IPS-11a (cell line): ENCODE data around the gene ARHGAP42.

Source experiments
- H3K4me3 ChIP-seq: one replicate; pipeline ENCODE4 v1.5.1; 2013; ENCODE audit warnings: low read depth, low read length, control low read depth

ARHGAP42 gene

GRCh38 chr11:100753571-100753970 lies 66.5 kb downstream of the ARHGAP42 start:
- H3K4me3 ChIP-seq: no peak overlapping the region

DNA sequence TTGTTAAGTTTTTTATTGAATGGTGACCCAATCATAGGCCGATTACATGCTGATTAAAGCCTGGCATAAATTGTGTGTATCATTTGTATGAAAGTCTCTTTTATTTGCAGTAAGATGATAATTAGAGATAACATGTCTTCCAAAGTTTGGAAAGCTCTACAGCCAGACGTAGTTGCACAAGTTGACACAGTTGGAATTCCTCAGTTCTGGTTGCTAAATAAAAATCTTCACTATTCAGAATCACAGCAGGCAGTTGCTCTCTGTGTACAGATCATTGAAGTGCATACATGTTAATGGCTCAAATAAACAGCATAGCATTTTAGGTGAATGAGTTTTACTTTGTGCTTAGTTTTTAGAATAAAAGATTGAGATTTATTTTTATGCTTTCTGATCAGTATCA lies 69.5 kb downstream of the ARHGAP42 start:
- H3K4me3 ChIP-seq: no peak overlapping the region

GRCh38 chr11:100757646-100758045 lies 70.6 kb downstream of the ARHGAP42 start:
- no peak overlapping the region for H3K4me3 ChIP-seq

GRCh38 chr11:100759106-100759505 lies 72.0 kb downstream of the ARHGAP42 start:
- H3K4me3 ChIP-seq: no peak overlapping the region

GRCh38 chr11:100759856-100760255 lies 72.8 kb downstream of the ARHGAP42 start:
- no peak overlapping the region for H3K4me3 ChIP-seq

- H3K4me3 ChIP-seq: no peak overlapping the region
These were observed 73.7 kb downstream of the ARHGAP42 start for GRCh38 chr11:100760744-100761143.

DNA sequence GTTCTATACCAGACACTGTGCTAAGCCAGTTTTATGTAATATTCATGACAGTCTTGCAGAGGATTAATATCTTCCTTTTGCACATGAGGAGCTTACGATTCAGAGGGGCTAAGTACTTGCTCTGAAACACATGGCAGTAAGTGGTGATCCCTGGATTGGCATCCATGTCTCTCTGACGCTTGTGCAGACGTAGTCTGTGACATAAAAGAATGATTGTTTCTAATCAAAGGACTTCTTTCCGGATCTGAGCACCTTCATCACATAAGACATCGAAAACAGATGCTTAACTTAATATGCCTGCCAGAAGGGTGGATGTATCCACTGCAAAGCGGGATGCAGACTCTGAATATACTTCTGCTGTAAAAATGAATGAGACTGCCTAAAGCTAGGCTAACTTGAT lies 74.8 kb downstream of the ARHGAP42 start:
- no peak overlapping the region for H3K4me3 ChIP-seq

DNA sequence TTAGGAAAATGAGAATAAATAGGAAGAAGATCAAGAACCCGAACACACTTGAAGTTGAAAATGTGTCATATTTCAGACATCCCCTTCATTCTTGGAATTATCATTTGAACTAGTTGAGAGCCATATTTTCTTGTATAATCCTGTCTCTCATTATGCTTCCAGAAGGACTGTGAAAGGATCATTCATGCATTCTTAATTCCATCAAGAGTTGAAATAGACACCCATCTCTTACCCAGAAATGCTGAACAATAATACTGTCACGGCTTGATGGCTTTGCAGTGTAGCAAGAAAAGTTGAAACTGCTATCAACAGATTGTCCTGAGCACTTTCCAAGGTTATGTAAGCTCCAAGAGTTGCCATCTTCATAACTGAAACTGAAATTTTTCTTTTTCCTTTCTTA lies 79.7 kb downstream of the ARHGAP42 start:
- H3K4me3 ChIP-seq: no peak overlapping the region

DNA sequence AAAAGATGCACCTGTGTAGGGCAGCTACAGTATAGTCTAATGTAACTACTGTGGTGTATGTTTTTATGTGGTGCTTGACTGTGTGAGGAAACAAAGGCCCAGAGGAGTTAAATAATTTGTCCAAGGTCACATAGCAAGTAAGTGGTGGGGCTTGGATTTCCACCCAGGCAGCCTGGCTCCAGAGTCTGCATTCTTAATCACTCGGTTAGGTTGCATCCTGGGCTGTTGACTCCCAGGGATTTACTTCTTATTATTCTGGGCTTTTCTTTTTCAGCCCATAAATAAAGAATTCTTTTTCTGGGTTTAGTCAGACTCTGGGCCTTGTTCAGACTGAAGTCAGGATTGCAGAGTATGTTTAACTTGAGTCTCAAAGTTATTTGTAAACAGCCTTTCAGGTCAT lies 82.1 kb downstream of the ARHGAP42 start:
- no peak overlapping the region for H3K4me3 ChIP-seq

DNA sequence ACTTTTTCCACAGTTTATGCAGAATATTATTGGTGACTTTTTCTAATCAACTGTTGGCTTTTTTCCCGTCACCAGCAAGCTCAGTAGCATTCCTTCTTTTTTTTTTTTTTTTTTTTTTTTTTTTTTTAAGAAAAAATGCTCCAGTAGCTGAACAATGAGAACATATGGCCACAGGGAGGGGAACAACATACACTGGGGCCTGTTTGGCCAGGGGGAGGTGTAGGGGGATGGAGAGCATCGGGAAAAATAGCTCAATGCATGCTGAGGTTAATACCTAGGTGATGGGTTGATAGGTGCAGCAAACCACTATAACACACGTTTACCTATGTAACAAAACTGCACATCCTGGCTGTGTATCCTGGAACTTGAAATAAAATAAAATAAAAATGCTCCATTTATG lies 82.5 kb downstream of the ARHGAP42 start:
- H3K4me3 ChIP-seq: no peak overlapping the region

- no peak overlapping the region for H3K4me3 ChIP-seq
These were observed 87.0 kb downstream of the ARHGAP42 start for GRCh38 chr11:100774132-100774531.

GRCh38 chr11:100774859-100775258 lies 87.8 kb downstream of the ARHGAP42 start:
- H3K4me3 ChIP-seq: no peak overlapping the region

- no peak overlapping the region for H3K4me3 ChIP-seq
These were observed 89.3 kb downstream of the ARHGAP42 start for GRCh38 chr11:100776212-100776896.

DNA sequence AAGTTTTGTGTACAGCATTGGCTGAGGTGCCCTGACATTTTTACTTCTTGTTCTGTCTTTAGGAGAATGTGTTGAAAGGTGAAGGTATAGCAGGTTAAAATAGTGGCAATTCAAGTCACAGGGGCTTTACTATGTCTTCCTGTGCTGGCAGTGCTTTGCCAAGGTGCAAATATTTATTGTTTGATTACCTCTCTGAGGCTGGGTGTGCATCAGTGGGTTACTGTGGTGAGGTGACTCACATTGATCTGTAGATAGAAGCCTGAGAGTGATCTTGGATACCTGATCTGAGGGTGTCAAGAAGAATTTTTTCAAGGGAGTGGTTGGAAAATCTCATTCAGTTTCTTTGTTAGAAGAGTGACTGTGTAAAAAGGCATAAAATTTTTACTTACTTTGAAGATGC lies 90.0 kb downstream of the ARHGAP42 start:
- no peak overlapping the region for H3K4me3 ChIP-seq

DNA sequence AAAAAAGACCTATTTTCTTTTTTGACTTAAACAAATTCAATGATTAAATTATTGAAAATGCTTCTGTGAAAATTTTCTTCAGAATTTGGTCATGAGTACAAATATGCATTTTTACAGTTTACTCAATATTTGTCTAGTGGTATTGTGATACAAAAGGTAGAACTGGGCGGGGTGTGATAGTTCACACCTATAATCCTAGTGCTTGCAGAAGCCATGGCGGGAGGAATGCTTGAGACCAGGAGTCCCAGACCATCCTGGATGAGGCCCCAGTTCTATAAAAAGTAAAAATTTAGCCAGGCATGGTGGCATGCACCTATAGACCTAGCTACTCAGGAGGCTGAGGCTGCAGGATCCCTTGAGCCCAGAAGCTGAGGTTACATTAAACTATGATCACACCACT lies 90.6 kb downstream of the ARHGAP42 start:
- H3K4me3 ChIP-seq: no peak overlapping the region

- H3K4me3 ChIP-seq: no peak overlapping the region
These were observed 91.2 kb downstream of the ARHGAP42 start for GRCh38 chr11:100778166-100778785.

DNA sequence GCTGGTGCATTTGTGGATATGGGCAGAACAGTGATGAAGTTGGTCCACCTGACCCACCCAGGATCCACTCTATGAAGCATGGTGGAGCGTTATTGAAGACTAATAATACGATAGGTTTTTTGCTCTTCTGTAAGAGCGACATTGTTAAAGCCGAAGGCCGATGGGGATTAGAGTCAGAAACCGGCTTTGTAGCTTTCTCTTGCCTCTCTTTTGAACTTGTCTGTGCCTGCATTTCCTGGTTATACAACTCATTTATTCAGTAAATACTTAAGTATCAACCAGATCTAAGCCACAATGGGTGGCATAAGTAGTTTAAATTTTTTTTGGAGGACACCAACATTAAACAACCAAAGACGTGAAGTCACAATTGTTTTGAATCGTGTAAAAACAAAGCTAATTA lies 93.4 kb downstream of the ARHGAP42 start:
- no peak overlapping the region for H3K4me3 ChIP-seq

DNA sequence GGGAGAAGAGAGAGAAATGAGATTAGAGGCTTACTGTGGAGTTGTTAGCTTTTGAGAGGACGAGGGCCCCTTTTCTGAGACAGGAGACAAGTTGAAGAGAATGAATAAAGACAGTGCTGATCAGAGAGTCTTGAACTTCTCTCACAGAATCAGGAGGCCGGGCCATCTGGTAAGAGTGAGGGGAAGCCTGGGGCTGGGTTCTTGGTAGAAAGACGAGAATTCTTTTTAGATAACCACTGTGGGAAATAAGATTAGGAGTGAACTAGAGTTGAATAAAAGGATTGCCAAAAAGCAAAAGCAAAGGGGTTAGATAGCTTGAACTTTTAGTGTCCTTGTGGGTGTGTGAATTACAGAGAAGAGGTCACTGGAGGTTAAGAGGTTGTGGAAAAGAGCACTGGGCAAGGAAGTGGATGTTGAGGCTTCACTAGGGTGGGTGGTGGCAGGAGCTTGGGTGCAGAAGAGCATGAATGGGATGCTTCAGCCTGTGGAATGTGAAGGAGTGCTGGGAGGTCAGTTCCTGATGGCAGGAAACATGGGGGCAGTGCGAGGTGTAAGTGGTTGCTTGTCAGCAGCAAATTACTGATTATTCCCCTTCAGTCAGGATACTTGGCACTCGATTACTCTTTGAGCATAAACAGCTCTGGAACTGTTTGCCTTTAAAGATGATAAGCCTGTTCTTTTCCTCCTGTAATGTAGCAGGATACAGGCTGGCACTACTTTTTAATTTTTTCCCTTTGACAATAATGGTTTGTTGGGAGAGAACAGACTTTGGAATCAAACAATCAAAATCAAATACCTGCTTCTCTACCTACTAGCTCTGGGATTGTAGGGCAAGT lies 98.3 kb downstream of the ARHGAP42 start:
- no peak overlapping the region for H3K4me3 ChIP-seq

DNA sequence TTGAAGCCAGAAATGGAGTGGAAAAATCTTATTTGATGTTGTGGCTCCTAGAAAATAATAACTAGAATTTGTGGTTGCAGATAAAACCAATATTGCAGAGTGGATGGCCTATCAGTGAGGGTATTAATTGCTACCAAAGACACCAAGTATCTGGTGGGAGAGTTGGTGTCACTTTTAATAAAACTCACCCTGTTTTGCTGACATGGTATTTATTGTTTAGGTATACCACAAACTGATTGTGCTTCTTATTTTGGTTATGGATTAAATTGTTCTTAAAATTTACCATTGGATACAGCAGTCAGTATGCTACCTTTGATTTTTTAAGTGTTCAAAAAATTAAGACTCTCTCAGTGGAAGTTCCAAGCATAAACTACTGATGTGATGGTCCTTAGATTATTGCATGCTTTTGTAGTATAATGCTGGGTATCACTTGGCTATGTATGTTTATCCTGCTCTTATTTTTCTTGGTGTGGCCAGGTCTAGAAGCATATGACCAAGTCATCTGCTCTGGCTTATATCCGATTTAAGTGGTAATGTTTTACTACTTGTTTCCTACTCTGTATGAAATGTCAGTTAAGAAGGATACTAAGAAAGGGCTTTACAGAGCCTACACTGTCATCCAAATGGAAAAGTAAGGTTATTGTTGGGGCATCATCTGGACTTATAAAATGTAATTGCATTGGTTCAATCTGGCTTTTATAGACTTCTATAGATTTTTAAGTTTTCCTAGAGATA lies 101.6 kb downstream of the ARHGAP42 start:
- H3K4me3 ChIP-seq: no peak overlapping the region

- H3K4me3 ChIP-seq: no peak overlapping the region
These were observed 102.4 kb downstream of the ARHGAP42 start for GRCh38 chr11:100789500-100789899.

GRCh38 chr11:100790073-100790472 lies 103.0 kb downstream of the ARHGAP42 start:
- no peak overlapping the region for H3K4me3 ChIP-seq
